CD4-positive, alpha-beta T cell (primary cell): ENCODE results near the gene ANXA9. TPM values are rescaled to one million over a fixed set of nuclear protein-coding genes. Genes with fewer than 3 reads are reported as not detected.

Source experiments
- ATAC-seq: fragments of 200-7000 bp; cut with Tn5 transposase; one replicate; pipeline ENCODE4 v1.10.0; 2022; ENCODE audit warnings: mild to moderate bottlenecking; ENCODE audit not compliant: poor library complexity
- CTCF ChIA-PET: fragments of 350-600 bp; sonication (Branson Sonifier 250); formaldehyde crosslinking; loops from one replicate; lab custom pipeline; 2021; ENCODE audit warnings: antibody characterized with exemption, inconsistent platforms; lab: Charles Lee
- POLR2A ChIA-PET: fragments of 350-600 bp; sonication (Branson Sonifier 250); formaldehyde crosslinking; loops from one replicate; lab custom pipeline; 2021; ENCODE audit warnings: antibody characterized with exemption, inconsistent platforms; lab: Charles Lee
- DNase-seq, 14 experiments: peaks; one replicate each; pipeline ENCODE4 v3.0.0-alpha.2; 2013 to 2020; ENCODE audit warnings: mixed read lengths in 2 of 14
- H3K27ac ChIP-seq, 2 donors: one replicate each; pipeline versions ENCODE4 v1.5.1 to v1.7.0; 2013; ENCODE audit warnings: low read length in 2 of 2, low read depth in 1 of 2, mild to moderate bottlenecking in 1 of 2
- H3K27me3 ChIP-seq, 2 experiments: 1 replicate in 1 of 2; 2 replicates in 1 of 2; pipeline versions ENCODE4 v1.6.1 to v1.7.0; 2013; ENCODE audit warnings: low read length in 2 of 2, control low read depth in 1 of 2, mild to moderate bottlenecking in 1 of 2, moderate library complexity in 1 of 2; ENCODE audit not compliant: insufficient read depth in 2 of 2, control insufficient read depth in 1 of 2
- H3K36me3 ChIP-seq: one replicate; pipeline ENCODE4 v1.6.1; 2013; ENCODE audit warnings: low read length, control low read depth; ENCODE audit not compliant: insufficient read depth
- H3K4me1 ChIP-seq: one replicate; pipeline ENCODE4 v1.6.1; 2013; ENCODE audit warnings: low read length, control low read depth; ENCODE audit not compliant: insufficient read depth
- H3K4me3 ChIP-seq: one replicate; pipeline ENCODE4 v1.5.1; 2013; ENCODE audit warnings: mild to moderate bottlenecking, low read length, moderate library complexity
- H3K9me3 ChIP-seq, 2 experiments: 1 replicate in 1 of 2; 2 replicates in 1 of 2; pipeline versions ENCODE4 v1.6.1 to v1.7.0; 2013; ENCODE audit warnings: low read length in 2 of 2, mild to moderate bottlenecking in 2 of 2, control low read depth in 1 of 2, moderate library complexity in 1 of 2; ENCODE audit not compliant: control insufficient read depth in 1 of 2, insufficient read depth in 1 of 2
- H3K27ac Mint-ChIP-seq: one replicate; pipeline ENCODE4 v1.8.0; 2020; ENCODE audit warnings: mixed read lengths
- H3K27me3 Mint-ChIP-seq: one replicate; pipeline ENCODE4 v1.8.0; 2021; ENCODE audit warnings: mixed read lengths
- H3K36me3 Mint-ChIP-seq: one replicate; pipeline ENCODE4 v1.8.0; 2021; ENCODE audit warnings: low read depth, mixed read lengths
- H3K4me1 Mint-ChIP-seq: one replicate; pipeline ENCODE4 v1.8.0; 2021; ENCODE audit warnings: low read depth, mixed read lengths
- H3K4me3 Mint-ChIP-seq: one replicate; pipeline ENCODE4 v1.8.0; 2020; ENCODE audit warnings: mild to moderate bottlenecking, mixed read lengths
- H3K9me3 Mint-ChIP-seq: one replicate; pipeline ENCODE4 v1.8.0; 2020; ENCODE audit warnings: mixed read lengths
- intact Hi-C, 2 experiments: fragments of 100-400 bp; cut with DNase I in 1 of 2; cut with micrococcal nuclease in 1 of 2; formaldehyde crosslinking; loops; one replicate each; pipeline versions ENCODE4 v1.15.1 to v1.9.0; 2023 to 2025; cut with DNase I, micrococcal nuclease
- total RNA-seq, 174 experiments: library from RNA in 2 of 174; stranded (reverse) in 2 of 174; gene quantifications; one replicate each; pipeline ENCODE4 v1.2.3 and lab custom pipeline; 2021 to 2026
- TF ChIP-seq, protein P1 (sequence below): fragments of 200-600 bp; IDR thresholded peaks from one replicate; pipeline ENCODE4 v1.8.0; 2022; ENCODE audit warnings: antibody characterized with exemption, mild to moderate bottlenecking

ANXA9 gene
- total RNA-seq, 2 experiments from 2014 or later: not detected

- H3K4me1 ChIP-seq: peaks cover 85% of the 10 kb centered on the region
- DNase-seq: peak in 4 of 14 experiments; percentile 39 to 67 (median 50)
- Mint-ChIP-seq H3K27me3 (no peaks in the 10 kb centered on the region), H3K36me3 (peaks cover 69% of the 10 kb centered on the region), H3K27ac (peak overlapping the region; percentile 98), H3K9me3 (no peaks in the 10 kb centered on the region), H3K4me1 (peaks cover 74% of the 10 kb centered on the region), H3K4me3 (peak overlapping the region; percentile 93)
- H3K27me3 ChIP-seq: no peaks in the 10 kb centered on the region
- H3K4me3 ChIP-seq: peak overlapping the region; percentile 67
- ChIA-PET CTCF (interaction anchor here (0.9 kb wide), 1 partner anchor 68 kb away, joined by 3 read pairs; the partner anchor contains the start of gene GABPB2), POLR2A (interaction anchor here (0.6 to 1.8 kb wide), 6 partner anchors 30 to 639 kb away, joined by 3 to 6 read pairs (median 3); partner anchors contain the start of genes GOLPH3L and RPRD2)
- no peak for ATAC-seq
- H3K27ac ChIP-seq: peak overlapping the region; percentile 60 to 63
- intact Hi-C loops: no loop called here
- H3K36me3 ChIP-seq: peaks cover 44% of the 10 kb centered on the region
- no peaks in the 10 kb centered on the region for H3K9me3 ChIP-seq
- TF ChIP-seq, protein P1, sequence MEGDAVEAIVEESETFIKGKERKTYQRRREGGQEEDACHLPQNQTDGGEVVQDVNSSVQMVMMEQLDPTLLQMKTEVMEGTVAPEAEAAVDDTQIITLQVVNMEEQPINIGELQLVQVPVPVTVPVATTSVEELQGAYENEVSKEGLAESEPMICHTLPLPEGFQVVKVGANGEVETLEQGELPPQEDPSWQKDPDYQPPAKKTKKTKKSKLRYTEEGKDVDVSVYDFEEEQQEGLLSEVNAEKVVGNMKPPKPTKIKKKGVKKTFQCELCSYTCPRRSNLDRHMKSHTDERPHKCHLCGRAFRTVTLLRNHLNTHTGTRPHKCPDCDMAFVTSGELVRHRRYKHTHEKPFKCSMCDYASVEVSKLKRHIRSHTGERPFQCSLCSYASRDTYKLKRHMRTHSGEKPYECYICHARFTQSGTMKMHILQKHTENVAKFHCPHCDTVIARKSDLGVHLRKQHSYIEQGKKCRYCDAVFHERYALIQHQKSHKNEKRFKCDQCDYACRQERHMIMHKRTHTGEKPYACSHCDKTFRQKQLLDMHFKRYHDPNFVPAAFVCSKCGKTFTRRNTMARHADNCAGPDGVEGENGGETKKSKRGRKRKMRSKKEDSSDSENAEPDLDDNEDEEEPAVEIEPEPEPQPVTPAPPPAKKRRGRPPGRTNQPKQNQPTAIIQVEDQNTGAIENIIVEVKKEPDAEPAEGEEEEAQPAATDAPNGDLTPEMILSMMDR: no peak
Observed at GRCh38 chr1:151003180-151003579, 21.1 kb downstream of the ANXA9 start.

DNA sequence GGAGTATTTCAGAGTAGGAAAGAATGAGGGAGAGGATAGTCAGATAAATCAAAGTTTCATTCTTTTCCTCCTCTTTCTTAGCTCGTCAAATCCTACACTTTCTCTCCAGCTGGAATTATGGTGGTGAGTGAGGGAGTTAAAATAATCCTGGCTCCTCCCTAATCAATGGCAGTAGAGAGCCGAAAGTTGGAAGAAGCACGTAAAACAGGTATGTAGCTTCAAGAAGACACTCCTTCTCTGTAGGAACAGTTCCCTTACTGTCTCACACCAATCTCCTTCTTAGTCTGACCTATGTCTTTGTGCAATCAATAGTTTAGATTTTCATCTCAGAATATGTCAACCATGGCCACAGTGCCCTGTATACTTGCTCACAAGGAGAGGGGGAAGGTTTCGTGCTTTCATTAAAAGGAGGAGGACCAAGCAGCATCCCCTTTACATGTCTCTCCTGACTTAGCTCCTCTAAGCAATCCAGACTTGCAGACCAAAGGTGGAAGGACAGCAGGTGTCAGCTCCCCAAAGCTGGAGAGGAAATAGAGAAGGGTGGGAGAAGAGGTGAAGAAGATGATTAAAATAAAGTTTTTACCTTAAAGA lies 23.7 kb downstream of the ANXA9 start:
- H3K4me3 Mint-ChIP-seq: peak overlapping the region; percentile 93
- ChIA-PET POLR2A (interaction anchor here (0.6 to 3.7 kb wide), 19 partner anchors 9 to 635 kb away, joined by 3 to 18 read pairs (median 4); partner anchors contain the start of genes C1orf56, CDC42SE1, CERS2 and CTSK), CTCF (interaction anchor here (0.8 to 4.1 kb wide), 11 partner anchors 10 to 241 kb away, joined by 3 to 29 read pairs (median 4); partner anchors contain the start of genes C1orf56 and GABPB2)
- H3K27ac ChIP-seq: peak overlapping the region; percentile 87 to 98
- H3K36me3 Mint-ChIP-seq: peaks cover 53% of the 10 kb centered on the region
- ATAC-seq: no peak
- no peaks in the 10 kb centered on the region for H3K9me3 ChIP-seq
- H3K4me1 ChIP-seq: peaks cover 94% of the 10 kb centered on the region
- intact Hi-C loops: loop anchor here (5.0 kb wide), 3 partner anchors 129 to 644 kb away; partner anchors contain the start of genes ARNT (in 1 of the 2), RPRD2 (in 1 of the 2) and TNFAIP8L2 (in 1 of the 2)
- H3K27ac Mint-ChIP-seq: peak overlapping the region; percentile 98
- H3K4me3 ChIP-seq: peak overlapping the region; percentile 67
- TF ChIP-seq, protein P1: no peak
- H3K36me3 ChIP-seq: peaks cover 20% of the 10 kb centered on the region
- H3K4me1 Mint-ChIP-seq: peaks cover 89% of the 10 kb centered on the region
- no peaks in the 10 kb centered on the region for H3K27me3 ChIP-seq
- H3K9me3 Mint-ChIP-seq: no peaks in the 10 kb centered on the region
- no peaks in the 10 kb centered on the region for H3K27me3 Mint-ChIP-seq
- DNase-seq: peak in 1 of 14 experiments; percentile 27

- Histone ChIP-seq H3K27me3 (no peaks in the 10 kb centered on the region), H3K4me3 (peak within 1 kb of the TSS; percentile 82), H3K27ac (peak within 1 kb of the TSS; percentile 87 to 98), H3K9me3 (no peaks in the 10 kb centered on the region), H3K36me3 (peaks cover 13% of the 10 kb centered on the region), H3K4me1 (peaks cover 91% of the 10 kb centered on the region)
- Mint-ChIP-seq H3K4me3 (peak within 1 kb of the TSS; percentile 93), H3K9me3 (no peaks in the 10 kb centered on the region), H3K27ac (peak within 1 kb of the TSS; percentile 98), H3K4me1 (peaks cover 89% of the 10 kb centered on the region), H3K36me3 (peaks cover 50% of the 10 kb centered on the region), H3K27me3 (no peaks in the 10 kb centered on the region)
- peak; percentile 12 for ATAC-seq
- TF ChIP-seq, protein P1: no peak
- CTCF ChIA-PET: interaction anchor here (0.5 to 4.1 kb wide), 11 partner anchors 11 to 242 kb away, joined by 3 to 29 read pairs (median 4); partner anchors contain the start of genes C1orf56 and GABPB2
- peak in 6 of 14 experiments; percentile 10 to 69 (median 35) for DNase-seq
- intact Hi-C loops: loop anchor here (5.0 kb wide), 3 partner anchors 129 to 644 kb away; partner anchors contain the start of genes ARNT (in 1 of the 2), RPRD2 (in 1 of the 2) and TNFAIP8L2 (in 1 of the 2)
- POLR2A ChIA-PET: interaction anchor here (0.6 to 3.7 kb wide), 19 partner anchors 10 to 635 kb away, joined by 3 to 18 read pairs (median 4); partner anchors contain the start of genes C1orf56, CDC42SE1, CERS2 and CTSK
Observed at GRCh38 chr1:151006327-151007052, 24.4 kb downstream of the ANXA9 start, which contains the start of gene MINDY1. MINDY1 (minus strand) TSS chr1:151006902; CDS start chr1:151002617, 4,285 bp downstream.
